ENCODE measurements around the gene FAM25A. TPM values are rescaled to one million over a fixed set of nuclear protein-coding genes. Genes with fewer than 3 reads are reported as not detected.
"Not testable (repeated sequence)": the region's sequence is repeated elsewhere in the genome, so short reads cannot be mapped to it uniquely, and the experiment has no call there.

FAM25A gene
- total and polyA plus RNA-seq, 12 donors, result not detected

DNA sequence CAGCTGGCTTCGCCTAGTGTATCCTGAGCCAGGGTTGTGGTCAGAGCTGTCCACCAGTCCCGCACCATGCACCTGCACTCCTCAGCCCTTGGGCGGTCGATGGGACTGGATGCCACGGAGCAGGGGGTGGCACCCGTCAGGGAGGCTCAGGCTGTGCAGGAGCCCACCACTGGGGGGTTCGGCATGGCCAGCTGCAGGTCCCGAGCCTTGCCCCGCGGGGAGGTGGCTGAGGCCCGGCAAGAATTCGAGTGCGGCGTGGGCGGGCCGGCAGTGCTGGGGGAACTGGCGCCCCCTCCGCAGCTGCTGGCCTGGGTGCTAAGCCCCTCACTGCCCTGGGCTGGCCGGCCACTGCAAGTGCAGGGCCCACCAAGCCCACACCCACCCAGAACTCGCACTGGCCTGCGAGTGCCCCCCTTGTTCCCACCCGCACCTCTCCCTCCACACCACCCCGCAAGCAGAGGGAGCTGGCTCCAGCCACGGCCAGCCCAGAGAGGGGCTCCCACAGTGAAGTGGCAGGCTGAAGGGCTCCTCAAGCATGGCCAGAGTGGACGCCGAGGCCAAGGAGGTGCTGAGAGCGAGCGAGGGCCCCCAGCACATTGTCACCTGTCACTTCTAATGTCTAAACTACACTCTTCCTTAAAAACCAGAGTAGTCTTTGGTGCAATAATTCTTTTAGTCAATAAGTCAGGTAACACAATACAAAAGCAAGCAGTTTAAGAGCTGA lies 11.0 kb downstream of the FAM25A start:
- Histone ChIP-seq H3K27ac (no peak overlapping the region), H3K27me3 (no peaks in the 10 kb centered on the region), H3K4me1 (peaks cover 0 to 2% (median 0%) of the 10 kb centered on the region in 9 donors), H3K4me3 (no peak overlapping the region), H3K36me3 (no peaks in the 10 kb centered on the region), H3K9me3 (peaks cover 0 to 19% (median 0%) of the 10 kb centered on the region in 11 donors)
- no peak for ATAC-seq
- no peak for DNase-seq
- WGBS, 2 donors, result 97% methylated on average over 27 to 28 of the region's 28 CpGs
- intact Hi-C loops (cut with DNase I), result no loop called here
- TF ChIP-seq, protein P1, sequence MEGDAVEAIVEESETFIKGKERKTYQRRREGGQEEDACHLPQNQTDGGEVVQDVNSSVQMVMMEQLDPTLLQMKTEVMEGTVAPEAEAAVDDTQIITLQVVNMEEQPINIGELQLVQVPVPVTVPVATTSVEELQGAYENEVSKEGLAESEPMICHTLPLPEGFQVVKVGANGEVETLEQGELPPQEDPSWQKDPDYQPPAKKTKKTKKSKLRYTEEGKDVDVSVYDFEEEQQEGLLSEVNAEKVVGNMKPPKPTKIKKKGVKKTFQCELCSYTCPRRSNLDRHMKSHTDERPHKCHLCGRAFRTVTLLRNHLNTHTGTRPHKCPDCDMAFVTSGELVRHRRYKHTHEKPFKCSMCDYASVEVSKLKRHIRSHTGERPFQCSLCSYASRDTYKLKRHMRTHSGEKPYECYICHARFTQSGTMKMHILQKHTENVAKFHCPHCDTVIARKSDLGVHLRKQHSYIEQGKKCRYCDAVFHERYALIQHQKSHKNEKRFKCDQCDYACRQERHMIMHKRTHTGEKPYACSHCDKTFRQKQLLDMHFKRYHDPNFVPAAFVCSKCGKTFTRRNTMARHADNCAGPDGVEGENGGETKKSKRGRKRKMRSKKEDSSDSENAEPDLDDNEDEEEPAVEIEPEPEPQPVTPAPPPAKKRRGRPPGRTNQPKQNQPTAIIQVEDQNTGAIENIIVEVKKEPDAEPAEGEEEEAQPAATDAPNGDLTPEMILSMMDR (IDR thresholded peaks at IDR 0.05), result no peak

DNA sequence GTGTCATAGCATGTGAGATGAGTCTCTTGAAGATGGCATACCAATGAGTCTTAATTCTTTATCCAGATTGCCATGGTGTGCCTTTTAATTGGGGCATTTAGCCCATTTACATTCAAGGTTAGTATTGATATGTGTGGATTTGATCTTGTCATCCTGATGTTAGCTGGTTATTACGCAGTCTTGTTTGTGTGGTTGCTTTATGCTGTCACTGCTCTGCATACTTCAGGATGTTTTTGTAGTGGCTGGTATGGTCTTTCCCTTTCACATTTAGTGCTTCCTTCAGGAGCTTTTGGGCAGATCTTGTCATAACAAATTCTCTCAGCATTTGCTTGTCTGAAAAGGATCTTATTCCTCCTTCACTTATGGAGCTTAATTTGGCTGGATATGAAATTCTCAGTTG lies 16.5 kb downstream of the FAM25A start:
- DNase-seq (no peak), ATAC-seq (no peak)
- Histone ChIP-seq H3K4me1 (no peaks in the 10 kb centered on the region), H3K4me3 (no peak overlapping the region), H3K27me3 (no peaks in the 10 kb centered on the region), H3K36me3 (no peaks in the 10 kb centered on the region), H3K9me3 (peaks cover 0 to 16% (median 0%) of the 10 kb centered on the region in 11 donors), H3K27ac (no peak overlapping the region)
- intact Hi-C loops (cut with DNase I), result no loop called here
- 88 to 93% methylated on average over 1 of the region's 1 CpG for WGBS, 2 donors
- TF ChIP-seq, protein P1 (IDR thresholded peaks at IDR 0.05), result no peak

DNA sequence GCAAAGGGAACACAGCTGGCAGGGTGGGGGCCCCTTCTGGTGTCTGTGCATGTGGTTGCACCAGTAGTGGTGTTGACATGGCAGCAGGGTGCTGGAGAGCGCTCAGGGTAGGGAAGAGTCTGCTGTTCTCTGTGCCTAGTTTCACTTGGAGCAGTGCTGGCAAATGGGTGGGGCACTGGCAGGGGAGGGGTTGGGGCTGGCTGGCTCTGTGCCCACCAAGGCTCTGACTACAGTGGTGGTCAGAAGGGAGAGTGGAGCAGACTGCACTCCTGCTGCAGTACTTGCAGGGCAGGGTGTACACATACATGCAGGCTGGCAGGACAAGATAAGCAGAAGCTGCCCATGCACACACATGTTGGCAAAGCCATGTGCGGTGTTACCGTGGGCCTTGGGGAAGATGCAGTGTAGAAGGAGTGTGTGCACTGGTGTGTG lies 18.2 kb downstream of the FAM25A start:
- Histone ChIP-seq H3K36me3 (peaks cover 0 to 1% (median 0%) of the 10 kb centered on the region in 9 donors), H3K4me1 (no peaks in the 10 kb centered on the region), H3K27me3 (no peaks in the 10 kb centered on the region), H3K27ac (no peak overlapping the region), H3K4me3 (no peak overlapping the region), H3K9me3 (peaks cover 0 to 14% (median 0%) of the 10 kb centered on the region in 11 donors)
- WGBS, 2 donors, result 96 to 98% methylated on average over 3 of the region's 3 CpGs
- intact Hi-C loops (cut with DNase I), result no loop called here
- no peak for DNase-seq
- ATAC-seq, result peak in 1 of 8 donors; percentile 17
- TF ChIP-seq, protein P1 (IDR thresholded peaks at IDR 0.05), result no peak

DNA sequence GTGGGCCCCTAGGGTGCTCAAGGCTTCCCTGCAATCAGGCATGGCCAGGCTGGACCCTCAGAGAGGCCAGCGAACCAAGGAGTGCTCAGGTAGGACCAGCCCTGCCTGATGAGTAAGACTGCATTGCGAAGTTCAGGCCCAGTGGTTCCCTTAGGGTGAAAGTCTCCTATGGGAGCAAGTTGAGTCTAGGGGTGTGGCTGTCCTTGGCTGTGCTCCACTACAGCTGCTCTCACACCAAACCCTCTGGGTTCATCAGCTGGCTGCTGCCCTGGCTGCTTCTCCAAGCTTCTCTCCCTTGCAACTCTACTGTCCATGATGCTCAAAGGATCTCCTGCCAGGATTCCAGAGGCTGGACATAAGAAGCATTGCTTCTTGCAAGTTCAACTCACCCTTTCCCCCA lies 18.7 kb downstream of the FAM25A start:
- WGBS, 2 donors, result 90 to 95% methylated on average over 2 of the region's 2 CpGs
- intact Hi-C loops (cut with DNase I), result no loop called here
- ATAC-seq, result peak in 1 of 8 donors; percentile 25
- TF ChIP-seq, protein P1 (IDR thresholded peaks at IDR 0.05), result no peak
- peaks cover 0 to 6% (median 0%) of the 10 kb centered on the region in 9 donors for H3K36me3 ChIP-seq
- no peak overlapping the region for H3K4me3 ChIP-seq
- peaks cover 0 to 14% (median 0%) of the 10 kb centered on the region in 11 donors for H3K9me3 ChIP-seq
- H3K27ac ChIP-seq, result no peak overlapping the region
- no peaks in the 10 kb centered on the region for H3K27me3 ChIP-seq
- DNase-seq, result no peak
- no peaks in the 10 kb centered on the region for H3K4me1 ChIP-seq

DNA sequence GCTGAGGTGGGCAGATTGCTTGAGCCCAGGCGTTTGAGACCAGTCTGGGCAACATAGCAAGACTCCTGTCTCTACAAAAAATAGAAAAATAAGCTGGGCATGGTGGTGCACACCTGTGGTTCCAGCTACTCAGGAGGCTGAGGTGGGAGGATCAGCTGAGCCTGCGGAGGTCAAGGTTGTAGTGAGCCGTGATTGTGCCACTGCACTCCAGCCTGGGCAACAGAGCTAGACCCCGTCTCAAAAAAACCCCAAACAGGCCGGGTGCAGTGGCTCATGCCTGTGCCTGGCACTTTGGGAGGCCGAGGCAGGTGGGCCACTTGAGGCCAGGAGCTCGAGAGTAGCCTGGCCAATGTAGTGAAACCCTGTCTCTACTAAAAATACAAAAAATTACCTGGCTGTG lies 23.5 kb downstream of the FAM25A start:
- peaks cover 0 to 39% (median 14%) of the 10 kb centered on the region in 9 donors for H3K36me3 ChIP-seq
- DNase-seq; H3K27me3 ChIP-seq; H3K27ac ChIP-seq; H3K4me1 ChIP-seq; intact Hi-C loops (cut with DNase I); H3K4me3 ChIP-seq; ATAC-seq: not testable (repeated sequence)
- peaks cover 0 to 14% (median 0%) of the 10 kb centered on the region in 11 donors for H3K9me3 ChIP-seq
- WGBS, 2 donors, result 95 to 98% methylated on average over 7 of the region's 7 CpGs

All from heart right ventricle (tissue), 16 donors.